Stimulated activated memory B cell treated with anti-CD40 and anti-IgM and Interleukin-4, amounts not matched to agents 10 μg/mL and 1 μg/mL and 100 μg/mL, for 72 hours (primary cell): Measurements from ENCODE around the gene DIP2C.

Experiments
- ATAC-seq: fragments of 150-1000 bp; cut with Tn5 transposase; 2 replicates; pipeline ENCODE4 v1.10.0; 2021
- H3K27ac Mint-ChIP-seq: one replicate; pipeline ENCODE4 v1.8.0; 2022; ENCODE audit warnings: mild to moderate bottlenecking, mixed read lengths
- H3K27me3 Mint-ChIP-seq: one replicate; pipeline ENCODE4 v1.8.0; 2022; ENCODE audit warnings: mixed read lengths
- H3K36me3 Mint-ChIP-seq: one replicate; pipeline ENCODE4 v1.8.0; 2022; ENCODE audit warnings: mixed read lengths
- H3K4me1 Mint-ChIP-seq: one replicate; pipeline ENCODE4 v1.8.0; 2022; ENCODE audit warnings: mixed read lengths
- H3K4me3 Mint-ChIP-seq: one replicate; pipeline ENCODE4 v1.8.0; 2022; ENCODE audit warnings: mild to moderate bottlenecking, moderate library complexity, mixed read lengths
- H3K9me3 Mint-ChIP-seq: one replicate; pipeline ENCODE4 v1.8.0; 2022; ENCODE audit warnings: mixed read lengths

DIP2C gene

GRCh38 chr10:490256-490655, 199.2 kb downstream of the DIP2C start:
- H3K4me1 Mint-ChIP-seq, result peaks cover 3% of the 10 kb centered on the region
- no peak overlapping the region for H3K27ac Mint-ChIP-seq
- no peaks in the 10 kb centered on the region for H3K36me3 Mint-ChIP-seq
- H3K9me3 Mint-ChIP-seq, result no peaks in the 10 kb centered on the region
- H3K27me3 Mint-ChIP-seq, result peaks cover 11% of the 10 kb centered on the region
- no peak for ATAC-seq
- no peak overlapping the region for H3K4me3 Mint-ChIP-seq

GRCh38 chr10:489330-489729, 200.1 kb downstream of the DIP2C start:
- H3K36me3 Mint-ChIP-seq, result no peaks in the 10 kb centered on the region
- peaks cover 11% of the 10 kb centered on the region for H3K27me3 Mint-ChIP-seq
- no peaks in the 10 kb centered on the region for H3K9me3 Mint-ChIP-seq
- H3K4me3 Mint-ChIP-seq, result no peak overlapping the region
- no peak overlapping the region for H3K27ac Mint-ChIP-seq
- ATAC-seq, result no peak
- peaks cover 6% of the 10 kb centered on the region for H3K4me1 Mint-ChIP-seq

- H3K4me3 Mint-ChIP-seq, result no peak overlapping the region
- H3K27ac Mint-ChIP-seq, result no peak overlapping the region
- H3K9me3 Mint-ChIP-seq, result no peaks in the 10 kb centered on the region
- H3K4me1 Mint-ChIP-seq, result peaks cover 6% of the 10 kb centered on the region
- no peaks in the 10 kb centered on the region for H3K36me3 Mint-ChIP-seq
- H3K27me3 Mint-ChIP-seq, result peaks cover 11% of the 10 kb centered on the region
- ATAC-seq, result no peak
Measured at GRCh38 chr10:488933-489215, 200.6 kb downstream of the DIP2C start.

GRCh38 chr10:488081-488932, 201.2 kb downstream of the DIP2C start:
- no peaks in the 10 kb centered on the region for H3K36me3 Mint-ChIP-seq
- no peak overlapping the region for H3K4me3 Mint-ChIP-seq
- no peaks in the 10 kb centered on the region for H3K9me3 Mint-ChIP-seq
- peaks cover 6% of the 10 kb centered on the region for H3K4me1 Mint-ChIP-seq
- H3K27ac Mint-ChIP-seq, result no peak overlapping the region
- peaks cover 11% of the 10 kb centered on the region for H3K27me3 Mint-ChIP-seq
- no peak for ATAC-seq

GRCh38 chr10:486666-487322, 202.7 kb downstream of the DIP2C start:
- Mint-ChIP-seq H3K4me3 (no peak overlapping the region), H3K36me3 (no peaks in the 10 kb centered on the region), H3K27ac (no peak overlapping the region), H3K4me1 (peaks cover 6% of the 10 kb centered on the region), H3K27me3 (peaks cover 11% of the 10 kb centered on the region), H3K9me3 (no peaks in the 10 kb centered on the region)
- no peak for ATAC-seq

GRCh38 chr10:486206-486605, 203.3 kb downstream of the DIP2C start:
- ATAC-seq, result no peak

GRCh38 chr10:485776-486175, 203.7 kb downstream of the DIP2C start:
- Mint-ChIP-seq H3K27ac (peak overlapping the region; percentile 87), H3K36me3 (no peaks in the 10 kb centered on the region), H3K9me3 (no peaks in the 10 kb centered on the region), H3K4me1 (peaks cover 6% of the 10 kb centered on the region), H3K4me3 (peak overlapping the region; percentile 73), H3K27me3 (peaks cover 10% of the 10 kb centered on the region)
- ATAC-seq, result no peak

More at GRCh38 chr10:486206-486605, 203.3 kb downstream of the DIP2C start:
- Mint-ChIP-seq H3K4me3 (no peak overlapping the region), H3K9me3 (no peaks in the 10 kb centered on the region), H3K36me3 (no peaks in the 10 kb centered on the region), H3K27me3 (peaks cover 11% of the 10 kb centered on the region), H3K4me1 (peaks cover 6% of the 10 kb centered on the region), H3K27ac (no peak overlapping the region)

GRCh38 chr10:484925-485661, 204.4 kb downstream of the DIP2C start:
- peak overlapping the region; percentile 87 for H3K27ac Mint-ChIP-seq
- H3K9me3 Mint-ChIP-seq, result no peaks in the 10 kb centered on the region
- peaks cover 4% of the 10 kb centered on the region for H3K27me3 Mint-ChIP-seq
- H3K4me3 Mint-ChIP-seq, result peak overlapping the region; percentile 73
- ATAC-seq, result peak; percentile 67
- peaks cover 6% of the 10 kb centered on the region for H3K4me1 Mint-ChIP-seq
- H3K36me3 Mint-ChIP-seq, result no peaks in the 10 kb centered on the region

GRCh38 chr10:484441-484924, 205.0 kb downstream of the DIP2C start:
- Mint-ChIP-seq H3K9me3 (no peaks in the 10 kb centered on the region), H3K36me3 (no peaks in the 10 kb centered on the region), H3K4me1 (peaks cover 6% of the 10 kb centered on the region), H3K27ac (peak overlapping the region; percentile 87), H3K4me3 (peak overlapping the region; percentile 73), H3K27me3 (no peaks in the 10 kb centered on the region)
- ATAC-seq, result peak; percentile 58

- Mint-ChIP-seq H3K27ac (no peak overlapping the region), H3K9me3 (no peaks in the 10 kb centered on the region), H3K4me3 (no peak overlapping the region), H3K27me3 (no peaks in the 10 kb centered on the region), H3K36me3 (no peaks in the 10 kb centered on the region), H3K4me1 (peaks cover 6% of the 10 kb centered on the region)
- ATAC-seq, result no peak
Measured at GRCh38 chr10:483261-483660, 206.2 kb downstream of the DIP2C start.

- Mint-ChIP-seq H3K27me3 (no peaks in the 10 kb centered on the region), H3K4me1 (peaks cover 8% of the 10 kb centered on the region), H3K4me3 (no peak overlapping the region), H3K27ac (no peak overlapping the region), H3K9me3 (peaks cover under 1% of the 10 kb centered on the region), H3K36me3 (no peaks in the 10 kb centered on the region)
- ATAC-seq, result no peak
Measured at GRCh38 chr10:482848-483247, 206.6 kb downstream of the DIP2C start.

GRCh38 chr10:482051-482501, 207.4 kb downstream of the DIP2C start:
- no peaks in the 10 kb centered on the region for H3K27me3 Mint-ChIP-seq
- H3K36me3 Mint-ChIP-seq, result no peaks in the 10 kb centered on the region
- no peak overlapping the region for H3K4me3 Mint-ChIP-seq
- peaks cover 13% of the 10 kb centered on the region for H3K4me1 Mint-ChIP-seq
- no peak for ATAC-seq
- no peak overlapping the region for H3K27ac Mint-ChIP-seq
- H3K9me3 Mint-ChIP-seq, result peaks cover 5% of the 10 kb centered on the region

GRCh38 chr10:481628-482027, 207.8 kb downstream of the DIP2C start:
- no peaks in the 10 kb centered on the region for H3K27me3 Mint-ChIP-seq
- no peak overlapping the region for H3K4me3 Mint-ChIP-seq
- no peaks in the 10 kb centered on the region for H3K36me3 Mint-ChIP-seq
- peaks cover 8% of the 10 kb centered on the region for H3K9me3 Mint-ChIP-seq
- no peak overlapping the region for H3K27ac Mint-ChIP-seq
- peaks cover 13% of the 10 kb centered on the region for H3K4me1 Mint-ChIP-seq
- no peak for ATAC-seq

- Mint-ChIP-seq H3K27me3 (no peaks in the 10 kb centered on the region), H3K27ac (no peak overlapping the region), H3K4me3 (no peak overlapping the region), H3K36me3 (no peaks in the 10 kb centered on the region), H3K4me1 (peaks cover 13% of the 10 kb centered on the region), H3K9me3 (peaks cover 8% of the 10 kb centered on the region)
- no peak for ATAC-seq
Measured at GRCh38 chr10:480928-481552, 208.4 kb downstream of the DIP2C start.

- no peaks in the 10 kb centered on the region for H3K27me3 Mint-ChIP-seq
- H3K27ac Mint-ChIP-seq, result no peak overlapping the region
- no peaks in the 10 kb centered on the region for H3K36me3 Mint-ChIP-seq
- no peak overlapping the region for H3K4me3 Mint-ChIP-seq
- no peak for ATAC-seq
- peaks cover 13% of the 10 kb centered on the region for H3K4me1 Mint-ChIP-seq
- peaks cover 8% of the 10 kb centered on the region for H3K9me3 Mint-ChIP-seq
Measured at GRCh38 chr10:480498-480927, 209.0 kb downstream of the DIP2C start.
